NCI-H1436 treated with DMSO at 0.1 percent for 48 hours (cell line): ENCODE data around the gene TFB1M.
A peak's percentile ranks its signal among the peaks of the same experiment; 100 is the strongest.
"Not testable (repeated sequence)": the region's sequence is repeated elsewhere in the genome, so short reads cannot be mapped to it uniquely, and the experiment has no call there.

Experiments
- DNase-seq: peaks from one replicate; lab custom pipeline; 2025; lab: John Stamatoyannopoulos, UW

TFB1M gene

GRCh38 chr6:155329460-155330132 lies 15.3 kb upstream of the TFB1M start:
- no peak for DNase-seq

DNA sequence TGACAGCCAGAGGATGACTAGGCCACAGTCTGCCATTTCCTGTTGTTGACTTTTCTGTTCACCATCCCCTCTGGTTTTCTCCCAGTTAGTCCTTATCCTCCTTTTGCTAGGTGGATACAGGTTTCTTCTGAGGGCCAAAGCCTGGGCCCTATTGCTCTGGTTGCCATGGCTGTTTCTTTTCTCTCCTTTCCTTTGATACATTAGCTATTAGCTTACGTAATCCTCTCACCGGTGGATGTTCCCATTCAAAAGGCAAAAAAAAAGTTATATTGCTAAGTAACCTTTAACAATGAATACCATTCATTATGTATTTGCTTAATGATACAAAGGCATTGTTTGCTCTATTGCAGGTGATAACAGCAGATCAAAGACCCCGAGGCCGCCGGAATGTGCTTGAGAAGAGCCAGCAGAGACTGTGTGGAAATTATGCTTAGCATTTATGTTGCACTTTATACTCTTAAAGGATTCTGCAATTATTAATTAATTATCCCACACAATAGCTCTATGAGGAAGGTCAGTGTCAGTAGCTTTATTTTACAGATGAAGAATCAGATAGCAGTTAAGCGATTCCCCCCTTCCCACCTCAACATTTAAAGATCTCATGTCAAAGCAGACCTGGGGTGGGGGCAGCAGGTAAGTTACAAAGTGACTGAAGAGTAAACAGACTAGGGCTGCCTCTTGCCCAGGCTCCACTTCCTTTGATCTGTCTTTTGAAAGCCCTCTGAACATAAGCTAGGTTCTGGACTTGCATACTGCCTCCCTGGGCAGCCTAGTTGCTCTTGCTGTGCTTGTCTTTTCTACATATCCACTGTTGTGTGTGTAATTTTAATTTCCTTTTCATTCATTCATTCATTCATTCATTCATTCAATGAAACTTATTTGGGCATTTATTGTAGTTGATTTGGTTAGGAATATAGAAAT lies 14.5 kb upstream of the TFB1M start:
- no peak for DNase-seq

DNA sequence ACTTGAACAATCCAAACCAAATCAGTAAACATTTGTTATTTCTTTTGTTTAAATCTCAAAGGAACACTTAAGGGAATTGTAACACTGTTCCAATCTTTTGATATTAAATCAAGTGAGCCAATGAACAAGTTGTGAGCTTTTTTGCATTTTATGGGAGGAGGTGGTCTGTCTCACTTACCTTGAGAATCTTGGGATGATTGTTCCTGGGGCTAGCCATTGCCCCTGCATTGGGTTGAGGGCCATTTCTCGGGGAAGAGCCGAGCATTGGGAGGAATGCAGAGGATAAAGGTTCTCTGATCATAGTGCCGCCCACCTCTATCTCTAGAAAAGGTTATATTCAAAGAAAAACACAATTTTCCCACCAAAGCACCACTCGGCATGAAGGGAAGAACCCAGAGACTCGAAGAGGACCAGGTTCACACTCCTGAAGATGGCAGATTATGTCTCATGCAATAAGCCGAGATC lies 13.8 kb upstream of the TFB1M start:
- DNase-seq, result no peak

DNA sequence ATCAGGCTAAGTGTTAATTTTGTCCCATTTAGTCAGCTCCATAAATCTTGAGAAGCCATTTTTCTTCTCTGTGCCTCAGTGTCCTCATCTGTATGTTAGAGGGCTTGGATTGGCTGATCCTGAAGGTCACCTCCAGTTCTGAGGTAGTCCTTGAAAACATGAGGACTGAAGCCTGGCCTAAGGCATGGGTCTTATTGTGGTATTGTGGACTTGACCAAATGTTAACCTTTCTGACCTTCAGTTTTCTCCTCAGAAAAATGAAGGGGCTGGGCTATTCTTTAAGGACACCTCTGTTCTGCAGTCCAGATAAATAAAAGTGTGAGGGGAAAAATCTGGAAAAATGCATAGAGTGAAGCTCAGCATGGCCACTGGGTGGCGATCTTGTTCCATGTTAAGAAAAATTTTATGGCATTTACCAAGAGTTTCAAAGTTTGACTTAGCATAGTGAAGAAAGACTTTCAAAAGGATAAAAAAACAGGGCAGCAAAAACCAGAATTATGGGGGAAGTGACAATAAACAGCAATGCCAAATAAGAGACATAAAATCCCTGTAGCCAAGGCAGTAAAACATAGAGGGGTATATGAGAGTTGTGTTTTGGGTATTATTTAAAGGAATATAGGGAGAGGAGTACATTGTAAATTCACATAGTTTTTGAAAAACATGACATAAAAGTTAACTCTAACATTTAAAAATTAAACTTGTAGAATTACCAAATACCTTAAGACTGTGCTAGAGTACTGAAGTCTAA lies 13.2 kb upstream of the TFB1M start:
- no peak for DNase-seq

GRCh38 chr6:155325700-155326516 lies 11.6 kb upstream of the TFB1M start:
- DNase-seq, result no peak

DNA sequence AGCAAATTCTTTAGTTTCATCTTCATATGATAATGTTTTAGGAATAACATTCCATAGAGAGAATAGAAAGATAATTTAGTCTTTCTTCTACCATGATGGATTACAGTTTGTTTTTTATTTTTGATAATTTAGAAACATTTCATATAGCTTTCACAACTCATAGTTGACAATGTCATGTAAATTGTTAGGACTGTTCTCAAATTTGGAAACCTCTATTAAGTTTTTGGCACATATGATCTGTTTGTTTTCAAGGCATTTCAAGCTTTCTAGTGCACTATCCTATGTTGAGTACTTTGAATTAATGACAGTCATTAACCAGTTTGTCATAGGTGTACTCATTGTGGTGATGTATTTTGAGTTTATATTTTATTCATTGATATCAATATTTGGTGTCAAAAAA lies 10.7 kb upstream of the TFB1M start:
- no peak for DNase-seq

GRCh38 chr6:155324172-155324571 lies 9.9 kb upstream of the TFB1M start:
- no peak for DNase-seq

- DNase-seq, result no peak
These were observed 5.6 kb upstream of the TFB1M start for GRCh38 chr6:155319902-155320301.

DNA sequence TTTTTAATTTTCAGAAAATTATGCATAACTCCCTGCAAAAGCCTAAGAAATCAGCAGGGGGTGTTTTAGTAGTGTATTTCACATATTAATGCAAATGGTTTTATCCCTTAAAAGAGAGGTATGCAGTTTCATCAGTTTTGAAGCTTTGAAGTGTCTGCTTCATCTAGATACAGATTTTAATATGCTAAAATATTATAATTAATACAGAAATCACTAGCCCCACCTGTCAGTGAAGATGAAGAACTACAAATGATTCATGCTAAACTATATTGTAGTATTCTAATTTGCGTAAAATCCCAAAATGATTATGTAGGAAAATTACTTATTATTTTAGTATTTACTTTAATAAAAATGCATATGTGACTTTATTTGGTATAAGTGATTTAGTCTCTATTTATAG lies 2.9 kb upstream of the TFB1M start:
- no peak for DNase-seq

- no peak for DNase-seq
These were observed 2.1 kb upstream of the TFB1M start for GRCh38 chr6:155316419-155316818.

DNA sequence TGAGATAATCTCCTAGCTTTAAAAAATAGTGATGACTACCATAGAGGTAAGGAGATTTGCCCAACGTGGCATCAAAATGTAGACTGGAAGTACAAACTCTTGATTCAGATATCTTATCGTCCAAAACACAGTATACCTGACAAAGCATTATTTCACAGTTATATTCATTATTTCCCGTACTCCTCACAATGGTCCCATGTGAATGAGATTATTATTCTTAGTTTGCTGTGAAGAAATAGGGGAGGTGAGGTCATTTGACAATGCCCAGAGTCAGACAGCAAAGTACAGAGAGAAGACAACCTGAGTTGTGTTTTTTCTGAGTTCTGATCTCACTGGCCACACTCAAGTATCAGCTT lies 1.2 kb upstream of the TFB1M start:
- DNase-seq, result no peak

DNA sequence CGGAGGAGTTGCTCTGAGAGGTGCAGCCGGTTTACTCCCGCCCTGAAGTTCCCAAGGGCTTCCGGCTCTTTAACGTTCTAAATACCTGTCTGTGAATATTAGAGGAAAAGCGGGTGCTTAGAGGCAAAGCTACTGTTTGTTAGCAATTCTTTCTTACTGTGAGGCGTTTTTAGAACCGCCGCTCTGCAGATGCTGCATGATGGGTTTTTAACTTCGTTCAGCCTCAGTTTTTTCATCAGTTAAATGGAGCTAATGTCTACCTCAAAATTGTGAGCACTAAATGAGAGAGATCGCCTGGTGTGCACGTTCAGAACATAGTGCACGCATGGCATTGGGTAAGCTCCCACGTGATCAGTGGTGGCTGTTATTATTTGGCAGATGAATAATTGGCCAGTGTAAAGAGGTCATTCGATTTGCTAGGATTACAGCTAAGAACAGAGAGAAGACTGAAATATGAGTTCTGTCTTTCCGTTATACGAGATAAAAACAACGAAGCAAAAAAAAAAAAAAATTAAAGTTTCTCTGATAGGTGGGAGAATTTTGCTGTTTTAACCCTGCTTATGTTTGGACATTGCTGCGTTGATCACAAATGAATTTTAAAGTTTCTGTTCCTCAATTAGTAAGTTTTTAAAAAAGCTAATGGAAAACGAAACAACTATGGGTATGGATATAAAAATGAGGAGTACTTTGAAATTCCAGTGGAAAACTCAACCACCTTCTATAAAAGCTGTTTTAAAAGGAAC lies 660 bp upstream of the TFB1M start:
- DNase-seq, result peak; percentile 86

GRCh38 chr6:155313602-155314091 lies 637 bp downstream of the TFB1M start:
- no peak for DNase-seq

DNA sequence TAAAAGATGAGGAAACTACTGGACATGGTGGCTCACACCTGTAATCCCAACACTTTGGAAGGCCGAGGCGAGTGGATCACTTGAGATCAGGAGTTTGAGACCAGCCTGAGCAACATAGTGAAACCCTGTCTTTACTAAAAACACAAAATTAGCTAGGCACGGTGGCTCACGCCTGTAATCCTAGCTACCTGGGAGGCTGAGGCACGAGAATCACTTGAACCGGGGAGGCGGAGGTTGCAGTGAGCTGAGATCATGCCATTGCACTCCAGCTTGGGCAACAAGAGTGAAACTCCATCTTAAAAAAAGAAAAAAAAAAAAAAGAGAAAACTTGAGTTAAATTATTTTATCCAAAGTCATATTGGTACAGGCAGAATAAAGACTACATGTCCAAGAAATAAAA lies 1.3 kb downstream of the TFB1M start:
- DNase-seq, result not testable (repeated sequence)

GRCh38 chr6:155311583-155311982 lies 2.7 kb downstream of the TFB1M start:
- DNase-seq, result no peak

- no peak for DNase-seq
These were observed 3.2 kb downstream of the TFB1M start for GRCh38 chr6:155311086-155311485.

DNA sequence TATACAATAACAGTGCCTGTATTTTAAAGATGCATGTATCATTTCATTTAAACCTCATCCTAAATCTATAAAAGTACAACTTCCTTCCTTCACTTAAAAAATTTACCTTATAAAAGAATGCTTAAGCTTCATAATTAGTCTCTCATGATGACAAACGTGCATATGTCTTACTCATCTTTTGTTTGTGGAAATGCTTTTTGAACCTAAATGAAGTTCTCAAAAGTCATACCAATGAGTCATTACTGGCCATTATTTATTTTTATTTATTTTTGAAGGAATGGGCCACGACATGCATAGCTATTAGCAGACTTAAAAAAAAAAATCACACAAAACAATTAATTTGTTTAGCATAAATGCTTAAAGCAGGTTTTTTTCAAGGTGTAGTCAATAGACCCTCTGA lies 3.7 kb downstream of the TFB1M start:
- no peak for DNase-seq

DNA sequence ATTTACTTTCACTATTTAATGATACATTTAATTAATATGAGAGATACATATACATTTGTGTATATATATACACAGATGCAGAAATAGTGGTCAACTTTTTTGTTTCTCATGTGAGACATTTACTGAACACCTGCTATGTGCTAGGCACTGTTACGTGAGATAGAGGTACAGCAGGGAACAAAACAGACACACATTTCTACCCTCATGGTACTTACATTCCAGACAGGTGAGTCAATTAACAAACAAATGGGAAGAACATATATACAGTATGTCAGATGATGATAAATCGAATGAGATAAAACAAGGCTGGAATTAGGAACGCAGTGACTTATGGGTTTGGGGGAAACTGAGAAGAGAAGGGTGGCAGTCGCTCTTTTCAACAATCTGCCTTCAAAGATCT lies 5.1 kb downstream of the TFB1M start:
- DNase-seq, result no peak

GRCh38 chr6:155306958-155307357 lies 7.3 kb downstream of the TFB1M start:
- no peak for DNase-seq

DNA sequence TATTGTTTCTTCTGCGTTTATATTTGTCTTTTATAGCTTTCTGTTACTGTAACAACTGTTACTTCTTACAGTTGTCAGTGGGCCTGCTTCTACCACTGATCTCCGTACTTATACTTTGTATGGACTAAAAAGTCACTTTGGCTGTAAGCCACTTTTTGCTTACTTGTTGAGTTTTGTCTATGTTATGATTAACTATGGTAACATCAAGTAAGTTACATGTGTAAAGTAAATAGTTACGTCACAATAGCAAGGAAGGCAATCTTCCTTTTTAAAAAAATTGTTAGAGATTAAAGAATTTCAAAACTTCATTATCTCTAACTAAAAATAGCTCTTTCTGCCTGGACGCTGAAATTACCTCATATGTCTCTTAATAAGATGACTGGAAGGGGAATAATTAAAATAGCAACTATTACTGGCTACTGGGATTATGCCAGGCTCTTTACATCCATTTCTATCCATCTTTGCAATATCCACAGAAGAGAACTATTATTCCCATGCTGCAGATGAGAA lies 10.9 kb downstream of the TFB1M start:
- DNase-seq, result no peak

DNA sequence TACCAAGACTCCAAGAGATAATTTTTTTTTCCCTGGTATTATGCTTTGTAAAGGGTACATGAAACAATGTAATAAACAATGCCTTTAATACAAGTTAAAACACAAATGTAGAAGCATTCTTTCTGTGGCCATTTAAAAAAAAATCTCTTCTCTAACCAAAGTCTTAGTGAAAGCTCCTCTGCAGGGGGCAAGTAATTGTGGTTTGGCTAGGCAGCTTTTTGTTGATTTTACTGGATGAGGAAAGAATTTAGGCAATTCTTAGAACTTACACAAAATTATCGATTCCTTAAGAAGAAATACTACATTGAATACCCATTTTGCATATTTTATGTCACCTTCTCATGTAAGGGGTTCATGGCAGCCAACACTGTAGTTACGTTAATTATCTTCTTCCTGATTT lies 12.4 kb downstream of the TFB1M start:
- no peak for DNase-seq
